Tibial nerve (tissue), 4 donors: ENCODE results near the gene ASB1.

Experiments
- CTCF ChIP-seq, 5 experiments: fragments of 200-600 bp in 3 of 5; fragments of 450-650 bp in 2 of 5; sonication (generic) in 3 of 5; IDR thresholded peaks; one replicate each; pipeline ENCODE4 v1.5.1; 2016 to 2019; ENCODE audit warnings: antibody characterized with exemption in 5 of 5, mild to moderate bottlenecking in 3 of 5, moderate library complexity in 2 of 5
- EP300 ChIP-seq, 2 donors: sonication (generic); formaldehyde crosslinking; IDR thresholded peaks; one replicate each; pipeline ENCODE4 v1.6.1; 2017; ENCODE audit warnings: antibody characterized with exemption in 2 of 2, mild to moderate bottlenecking in 1 of 2

GRCh38 chr2:238459081-238459629 is 32.4 kb downstream of the ASB1 start:
- peak in 1 of 5 experiments; percentile 14 for TF ChIP-seq CTCF (IDR thresholded peaks at IDR 0.05)
- peak in 1 of 2 donors; percentile 71 for TF ChIP-seq EP300 (IDR thresholded peaks at IDR 0.05)
